OCI-M1 (cell line): ENCODE data around the gene MTOR.
"Not testable (repeated sequence)": the region's sequence is repeated elsewhere in the genome, so short reads cannot be mapped to it uniquely, and the experiment has no call there.

Experiments used
- DNase-seq: peaks from one replicate; lab custom pipeline; 2025; lab: John Stamatoyannopoulos, UW

The MTOR gene

DNA sequence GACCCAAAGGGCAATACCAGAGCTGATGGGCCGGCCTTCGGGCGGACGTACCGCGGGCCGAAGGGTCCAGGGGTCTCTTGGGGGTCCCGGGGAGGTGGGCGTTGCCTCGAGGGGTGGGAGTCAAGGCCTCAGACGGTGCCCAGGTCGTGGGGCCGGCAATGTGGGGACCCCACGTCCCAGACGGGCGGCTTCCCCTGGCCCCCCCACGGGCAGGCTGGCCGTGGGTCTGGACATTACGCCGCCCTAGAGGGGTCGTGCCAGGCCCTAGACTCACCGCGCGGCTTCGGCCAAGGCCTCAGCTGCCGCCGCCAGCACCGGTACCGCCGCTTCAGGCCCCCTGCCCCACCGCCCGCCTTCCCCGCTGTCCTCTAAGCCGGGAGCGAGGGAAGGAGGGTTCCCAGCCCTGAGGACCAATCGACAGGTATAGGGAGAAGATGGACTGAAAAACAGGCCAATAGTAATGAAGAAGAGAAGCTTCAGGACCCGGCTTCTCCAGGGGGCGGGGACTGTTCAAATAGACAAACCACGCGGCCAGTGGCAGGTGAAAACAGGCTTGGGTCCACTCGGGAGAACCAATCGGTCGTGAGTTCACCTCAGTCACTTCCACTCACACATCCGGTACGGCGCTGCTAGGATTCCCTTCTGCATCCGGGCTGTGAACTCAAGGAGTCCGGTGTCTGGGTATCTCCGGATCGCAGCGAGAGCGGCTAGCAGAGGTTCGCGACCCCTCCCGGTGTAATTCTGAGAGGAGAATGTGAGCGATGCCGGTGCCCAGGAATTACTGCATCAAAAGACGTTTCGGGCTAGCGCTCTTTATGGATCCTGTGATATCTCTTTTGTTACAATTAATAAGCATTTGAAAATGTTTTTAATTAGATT, at the start of gene MTOR:
TSS of gene MTOR (minus strand) at position 381 of the 879 bp plus-strand sequence. CDS start 3,142 bp downstream, outside the sequence.
- peak; percentile 100 for DNase-seq

DNA sequence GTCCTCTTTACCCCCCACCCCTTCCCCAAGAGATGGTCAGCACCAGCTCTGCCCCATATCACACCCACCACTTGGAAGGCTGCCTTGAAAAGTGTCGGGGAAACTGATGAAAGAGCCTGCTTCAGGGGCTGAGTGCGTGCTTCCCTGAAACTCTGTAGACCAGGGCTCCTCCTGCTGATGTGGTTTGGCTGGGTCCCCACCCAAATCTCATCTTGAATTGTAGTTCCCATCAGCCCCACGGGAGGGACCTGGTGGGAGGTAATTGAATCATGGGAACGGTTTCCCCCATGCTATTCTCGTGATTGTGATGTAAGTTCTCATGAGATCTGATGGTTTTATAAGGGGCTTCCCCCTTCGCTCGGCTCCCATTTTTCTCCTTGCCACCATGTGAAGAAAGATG, 47.0 kb upstream of the MTOR start:
- no peak for DNase-seq

GRCh38 chr1:11308699-11309224, 46.4 kb upstream of the MTOR start:
- no peak for DNase-seq

- DNase-seq: no peak
Observed at GRCh38 chr1:11307852-11308251, 45.5 kb upstream of the MTOR start.

DNA sequence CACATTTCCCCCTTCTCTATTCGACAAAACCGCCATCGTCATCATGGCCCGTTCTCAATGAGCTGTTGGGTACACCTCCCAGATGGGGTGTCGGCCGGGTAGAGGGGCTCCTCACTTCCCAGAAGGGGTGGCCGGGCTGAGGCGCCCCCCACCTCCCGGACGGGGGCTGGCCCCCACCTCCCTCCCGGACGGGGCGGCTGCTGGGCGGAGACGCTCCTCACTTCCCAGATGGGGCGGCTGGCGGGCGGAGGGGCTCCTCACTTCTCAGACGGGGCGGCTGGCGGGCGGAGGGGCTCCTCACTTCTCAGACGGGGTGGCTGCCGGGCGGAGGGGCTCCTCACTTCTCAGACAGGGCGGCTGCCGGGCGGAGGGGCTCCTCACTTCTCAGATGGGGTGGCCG, 43.2 kb upstream of the MTOR start:
- not testable (repeated sequence) for DNase-seq

GRCh38 chr1:11302366-11302765, 40.0 kb upstream of the MTOR start:
- DNase-seq: no peak

GRCh38 chr1:11301601-11302000, 39.2 kb upstream of the MTOR start:
- DNase-seq: no peak

- no peak for DNase-seq
Observed at GRCh38 chr1:11299225-11299574, 36.8 kb upstream of the MTOR start.

- DNase-seq: peak; percentile 18
Observed at GRCh38 chr1:11298390-11299224, 36.3 kb upstream of the MTOR start.

GRCh38 chr1:11297774-11298173, 35.4 kb upstream of the MTOR start:
- not testable (repeated sequence) for DNase-seq

DNA sequence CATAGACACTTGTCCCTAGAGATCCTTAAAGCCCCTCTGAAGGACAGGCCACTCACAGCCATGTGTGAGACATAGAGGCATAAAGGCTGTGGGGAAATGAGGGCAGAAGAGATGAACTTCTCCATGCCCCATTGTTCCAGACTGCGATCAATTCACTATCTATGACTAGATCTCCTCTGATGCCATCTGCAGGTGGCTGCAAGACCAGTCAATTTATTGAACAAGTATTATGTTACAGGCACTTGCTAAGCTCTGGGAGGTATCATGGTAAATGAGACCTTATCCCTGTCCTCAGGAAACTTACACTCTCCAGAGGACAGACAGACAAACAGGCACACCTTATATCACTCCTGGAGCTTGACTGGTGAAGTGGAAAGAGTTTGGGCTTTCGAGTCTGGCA, 33.6 kb upstream of the MTOR start:
- no peak for DNase-seq

DNA sequence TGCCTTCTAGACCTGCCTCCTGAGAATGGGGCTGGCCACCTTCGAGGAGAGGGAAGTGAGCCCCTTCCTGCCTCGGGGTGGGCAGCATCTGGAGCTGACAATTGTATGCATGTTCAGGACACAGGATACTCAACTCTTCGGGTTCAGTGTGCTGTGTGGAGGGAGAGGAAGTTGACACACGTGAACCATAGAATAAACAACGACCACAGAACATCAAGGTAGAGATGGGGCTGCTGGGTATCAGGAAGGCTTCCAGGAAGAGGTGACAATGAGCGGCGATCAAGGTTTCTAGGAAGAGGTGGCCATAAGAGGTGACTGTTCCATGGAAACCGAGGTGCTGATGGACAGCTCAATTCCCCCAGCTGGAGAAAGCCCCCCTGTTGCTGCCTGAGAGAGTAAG, 32.6 kb upstream of the MTOR start:
- DNase-seq: no peak

- DNase-seq: no peak
Observed at GRCh38 chr1:11293856-11294255, 31.5 kb upstream of the MTOR start.

DNA sequence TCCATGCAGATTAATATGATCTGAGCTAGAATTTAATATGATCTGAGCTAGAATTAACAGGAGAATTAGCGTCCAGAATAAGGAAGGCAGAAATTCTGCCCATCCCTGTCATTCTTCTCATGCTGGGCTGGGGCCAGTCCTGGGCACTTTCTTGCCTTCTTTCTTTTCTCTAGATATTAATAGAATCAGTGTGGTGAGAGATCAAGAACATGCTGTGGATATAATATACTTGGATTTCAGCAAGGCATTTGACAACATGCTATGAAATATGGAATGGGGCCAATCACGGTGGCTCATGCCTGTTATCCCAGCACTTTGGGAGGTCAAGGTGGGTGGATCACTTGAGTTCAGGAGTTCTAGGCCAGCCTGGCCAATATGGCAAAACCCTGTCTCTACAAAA, 28.7 kb upstream of the MTOR start:
- DNase-seq: no peak

DNA sequence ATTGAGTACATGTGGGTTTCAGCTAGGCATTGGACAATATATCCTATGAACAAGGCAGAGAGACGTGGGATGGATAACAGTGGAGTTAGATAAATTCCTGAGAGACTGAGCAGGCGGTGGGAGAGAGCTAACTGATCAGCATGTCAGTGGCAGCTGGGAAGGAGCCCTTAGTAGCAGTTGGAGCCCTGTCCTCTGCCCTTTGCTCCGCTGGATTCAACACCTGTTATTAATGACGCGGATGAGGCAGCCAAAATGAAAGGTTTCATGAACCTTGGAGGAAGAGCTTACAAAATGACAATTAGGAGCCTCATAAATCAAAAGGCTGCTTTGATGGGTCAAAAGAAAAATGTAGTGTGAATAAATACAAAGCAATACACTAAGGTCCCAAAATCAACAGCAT, 26.7 kb upstream of the MTOR start:
- no peak for DNase-seq

GRCh38 chr1:11286735-11287410, 24.5 kb upstream of the MTOR start:
- DNase-seq: no peak

GRCh38 chr1:11285883-11286734, 23.8 kb upstream of the MTOR start:
- peak; percentile 26 for DNase-seq

DNA sequence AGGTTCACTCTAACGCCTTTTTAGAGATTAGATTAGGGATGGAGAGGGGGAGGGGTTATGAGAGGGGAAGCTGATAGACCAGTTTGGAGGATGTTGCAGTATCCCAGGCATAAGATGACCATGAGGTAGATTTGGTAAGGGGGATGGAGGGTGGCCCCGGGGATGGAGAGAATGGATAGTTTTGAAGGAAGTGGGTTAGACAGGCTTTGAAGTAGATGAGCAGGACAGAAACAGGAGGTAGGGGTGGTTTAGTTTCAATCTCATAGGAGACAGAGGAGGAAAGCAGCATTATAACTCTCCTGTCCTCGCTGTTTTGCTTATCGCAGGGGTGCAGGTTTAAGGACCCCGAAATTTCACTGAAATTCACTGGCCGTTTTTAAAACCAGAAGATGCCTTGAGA, 22.4 kb upstream of the MTOR start:
- no peak for DNase-seq

- DNase-seq: no peak
Observed at GRCh38 chr1:11283151-11283550, 20.8 kb upstream of the MTOR start.

DNA sequence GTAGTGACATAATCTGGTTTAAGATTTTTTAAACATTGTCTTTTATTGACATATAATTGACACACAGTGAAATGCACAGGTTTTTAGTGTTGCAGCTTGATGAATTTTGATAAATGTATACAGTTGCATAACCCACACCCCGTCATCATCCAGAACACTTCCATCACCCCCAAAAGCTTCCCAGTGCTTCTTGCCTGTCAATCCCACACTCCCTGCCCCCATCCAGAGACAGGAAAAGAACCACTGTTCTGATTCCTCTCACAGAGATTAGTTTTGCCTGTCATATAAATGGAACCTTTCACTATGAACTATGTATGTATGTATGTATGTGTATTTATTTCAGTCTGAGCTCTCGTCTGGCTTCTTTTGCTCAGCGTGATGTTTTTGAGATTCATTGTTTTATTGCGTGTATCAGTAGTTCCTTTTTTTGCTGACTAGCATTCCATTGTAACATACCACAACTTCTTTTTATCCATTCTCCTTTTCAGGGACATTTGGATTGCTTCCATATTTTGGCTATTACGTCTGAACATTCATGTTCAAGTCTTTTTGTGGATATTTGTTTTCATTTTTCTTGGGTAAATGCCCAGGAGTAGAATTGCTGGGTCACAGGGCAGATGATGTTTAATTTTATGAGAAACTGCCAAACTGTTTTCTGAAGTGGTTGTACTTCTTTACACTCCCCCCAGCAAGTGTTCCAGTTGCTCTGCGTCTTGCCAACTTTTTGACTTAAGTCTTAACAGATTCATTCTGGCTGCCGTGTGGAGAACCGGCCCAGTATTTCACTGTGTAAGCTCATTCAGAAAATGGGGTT, 19.4 kb upstream of the MTOR start:
- no peak for DNase-seq
